ENCODE data around the gene WDR76.

The WDR76 gene

GRCh38 chr15:43881245-43881644 is 54.4 kb downstream of the WDR76 start:
- H3F3A ChIP-seq (ENCODE audit: insufficient read depth, low read length), result no peaks in the 10 kb centered on the region
- no peak overlapping the region for H3K4me2 ChIP-seq (ENCODE audit: low read length)
- H3K4me1 ChIP-seq (ENCODE audit: insufficient read depth, low read length, severe bottlenecking), result no peaks in the 10 kb centered on the region
- no peaks in the 10 kb centered on the region for H3K9me3 ChIP-seq (ENCODE audit: low read length)
- H3K79me2 ChIP-seq (ENCODE audit: insufficient read depth, low read length), result no peaks in the 10 kb centered on the region
- H3K27ac ChIP-seq (ENCODE audit: low read depth, low read length, poor library complexity, severe bottlenecking), result no peak overlapping the region
- H2AFZ ChIP-seq (ENCODE audit: low read length), result no peak overlapping the region
- H3K4me3 ChIP-seq (ENCODE audit: low read depth, low read length, poor library complexity, severe bottlenecking), result no peak overlapping the region
- H3K36me3 ChIP-seq (ENCODE audit: insufficient read depth, low read length), result peaks cover 88% of the 10 kb centered on the region
- no peaks in the 10 kb centered on the region for H3K27me3 ChIP-seq (ENCODE audit: insufficient read depth, low read length)
- H4K20me1 ChIP-seq (ENCODE audit: insufficient read depth, low read length), result no peaks in the 10 kb centered on the region
- no peaks in the 10 kb centered on the region for H3K9me2 ChIP-seq (ENCODE audit: low read depth, low read length)
- no peak overlapping the region for H3K9ac ChIP-seq (ENCODE audit: low read length)
- TF ChIP-seq EZH2 (IDR thresholded peaks at IDR 0.05; ENCODE audit: borderline replicate concordance, low read length), result no peak
- TF ChIP-seq, protein P1, sequence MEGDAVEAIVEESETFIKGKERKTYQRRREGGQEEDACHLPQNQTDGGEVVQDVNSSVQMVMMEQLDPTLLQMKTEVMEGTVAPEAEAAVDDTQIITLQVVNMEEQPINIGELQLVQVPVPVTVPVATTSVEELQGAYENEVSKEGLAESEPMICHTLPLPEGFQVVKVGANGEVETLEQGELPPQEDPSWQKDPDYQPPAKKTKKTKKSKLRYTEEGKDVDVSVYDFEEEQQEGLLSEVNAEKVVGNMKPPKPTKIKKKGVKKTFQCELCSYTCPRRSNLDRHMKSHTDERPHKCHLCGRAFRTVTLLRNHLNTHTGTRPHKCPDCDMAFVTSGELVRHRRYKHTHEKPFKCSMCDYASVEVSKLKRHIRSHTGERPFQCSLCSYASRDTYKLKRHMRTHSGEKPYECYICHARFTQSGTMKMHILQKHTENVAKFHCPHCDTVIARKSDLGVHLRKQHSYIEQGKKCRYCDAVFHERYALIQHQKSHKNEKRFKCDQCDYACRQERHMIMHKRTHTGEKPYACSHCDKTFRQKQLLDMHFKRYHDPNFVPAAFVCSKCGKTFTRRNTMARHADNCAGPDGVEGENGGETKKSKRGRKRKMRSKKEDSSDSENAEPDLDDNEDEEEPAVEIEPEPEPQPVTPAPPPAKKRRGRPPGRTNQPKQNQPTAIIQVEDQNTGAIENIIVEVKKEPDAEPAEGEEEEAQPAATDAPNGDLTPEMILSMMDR (IDR thresholded peaks at IDR 0.05; ENCODE audit: low read length), result no peak

DNA sequence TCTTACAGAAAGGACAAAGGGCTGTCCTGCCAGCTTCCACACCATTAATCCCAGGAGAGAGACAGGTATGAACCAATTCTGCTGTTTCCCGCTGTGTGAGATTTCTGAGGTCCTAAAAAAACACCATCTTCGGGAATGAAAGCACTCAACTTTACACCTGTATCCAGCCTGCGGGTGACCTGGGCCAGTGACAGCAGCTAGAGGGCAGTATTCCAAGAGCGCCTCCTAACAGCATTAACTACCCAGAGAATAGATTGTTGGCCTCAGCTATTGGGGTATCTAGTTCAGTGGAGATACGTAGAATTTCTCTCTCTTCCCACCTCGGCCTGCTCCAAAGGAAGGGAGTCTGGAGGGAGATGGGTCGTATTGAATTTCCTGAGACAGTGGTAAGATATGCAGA is 55.1 kb downstream of the WDR76 start:
- H3K4me1 ChIP-seq (ENCODE audit: insufficient read depth, low read length, severe bottlenecking), result no peaks in the 10 kb centered on the region
- TF ChIP-seq, protein P1 (IDR thresholded peaks at IDR 0.05; ENCODE audit: low read length), result peak; percentile 62
- no peak for TF ChIP-seq EZH2 (IDR thresholded peaks at IDR 0.05; ENCODE audit: borderline replicate concordance, low read length)
- no peaks in the 10 kb centered on the region for H3F3A ChIP-seq (ENCODE audit: insufficient read depth, low read length)
- no peaks in the 10 kb centered on the region for H4K20me1 ChIP-seq (ENCODE audit: insufficient read depth, low read length)
- no peaks in the 10 kb centered on the region for H3K27me3 ChIP-seq (ENCODE audit: insufficient read depth, low read length)
- H3K4me3 ChIP-seq (ENCODE audit: low read depth, low read length, poor library complexity, severe bottlenecking), result no peak overlapping the region
- no peak overlapping the region for H3K9ac ChIP-seq (ENCODE audit: low read length)
- H3K4me2 ChIP-seq (ENCODE audit: low read length), result no peak overlapping the region
- no peaks in the 10 kb centered on the region for H3K9me3 ChIP-seq (ENCODE audit: low read length)
- peaks cover 86% of the 10 kb centered on the region for H3K36me3 ChIP-seq (ENCODE audit: insufficient read depth, low read length)
- no peaks in the 10 kb centered on the region for H3K9me2 ChIP-seq (ENCODE audit: low read depth, low read length)
- no peak overlapping the region for H2AFZ ChIP-seq (ENCODE audit: low read length)
- no peaks in the 10 kb centered on the region for H3K79me2 ChIP-seq (ENCODE audit: insufficient read depth, low read length)
- no peak overlapping the region for H3K27ac ChIP-seq (ENCODE audit: low read depth, low read length, poor library complexity, severe bottlenecking)

DNA sequence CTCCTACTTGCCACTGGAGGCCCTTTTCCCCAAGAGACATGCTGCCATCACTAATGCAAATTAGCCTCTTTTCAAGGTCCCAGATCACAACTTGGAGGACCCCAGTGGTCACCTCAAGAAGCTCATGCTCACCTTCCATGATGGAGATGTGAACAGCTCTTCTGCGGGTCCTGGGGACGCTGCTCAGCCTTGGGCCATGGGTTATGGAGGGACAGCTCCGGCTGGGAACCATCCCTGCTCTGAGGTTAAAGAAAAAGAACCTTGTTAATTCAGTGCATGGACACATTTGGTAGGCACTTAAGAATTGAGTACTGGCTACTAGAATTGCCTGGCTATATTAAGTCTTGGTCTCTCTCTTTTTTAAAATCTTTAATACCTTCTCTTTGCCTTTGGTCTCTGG is 56.8 kb downstream of the WDR76 start:
- H3K4me1 ChIP-seq (ENCODE audit: insufficient read depth, low read length, severe bottlenecking), result no peaks in the 10 kb centered on the region
- H3K4me3 ChIP-seq (ENCODE audit: low read depth, low read length, poor library complexity, severe bottlenecking), result no peak overlapping the region
- no peak for TF ChIP-seq EZH2 (IDR thresholded peaks at IDR 0.05; ENCODE audit: borderline replicate concordance, low read length)
- TF ChIP-seq, protein P1 (IDR thresholded peaks at IDR 0.05; ENCODE audit: low read length), result no peak
- no peaks in the 10 kb centered on the region for H3K9me2 ChIP-seq (ENCODE audit: low read depth, low read length)
- H3K79me2 ChIP-seq (ENCODE audit: insufficient read depth, low read length), result no peaks in the 10 kb centered on the region
- peaks cover 70% of the 10 kb centered on the region for H3K36me3 ChIP-seq (ENCODE audit: insufficient read depth, low read length)
- no peak overlapping the region for H3K27ac ChIP-seq (ENCODE audit: low read depth, low read length, poor library complexity, severe bottlenecking)
- no peak overlapping the region for H3K4me2 ChIP-seq (ENCODE audit: low read length)
- H4K20me1 ChIP-seq (ENCODE audit: insufficient read depth, low read length), result no peaks in the 10 kb centered on the region
- H2AFZ ChIP-seq (ENCODE audit: low read length), result no peak overlapping the region
- H3K9me3 ChIP-seq (ENCODE audit: low read length), result no peaks in the 10 kb centered on the region
- no peaks in the 10 kb centered on the region for H3K27me3 ChIP-seq (ENCODE audit: insufficient read depth, low read length)
- H3K9ac ChIP-seq (ENCODE audit: low read length), result no peak overlapping the region
- no peaks in the 10 kb centered on the region for H3F3A ChIP-seq (ENCODE audit: insufficient read depth, low read length)
